MCF 10A (cell line): ENCODE results near the gene UNC79. TPM values are rescaled to one million over a fixed set of nuclear protein-coding genes. Genes with fewer than 3 reads are reported as not detected.
A peak's percentile ranks its signal among the peaks of the same experiment; 100 is the strongest.

Experiments used
- BruUV-seq: library from RNA; stranded (reverse); fragments of 400-500 nt; replicated peaks from 2 replicates; lab custom pipeline; 2021; lab: Mats Ljungman, UMichigan
- CTCF ChIA-PET: fragments of 300-600 bp; sonication (Branson Sonifier 250); formaldehyde crosslinking; extraction: SDS; loops from one replicate; lab custom pipeline; 2021; ENCODE audit warnings: antibody characterized with exemption, inconsistent platforms; lab: Yijun Ruan, JAX
- POLR2A ChIA-PET: fragments of 300-600, 350-650 bp; sonication (Branson Sonifier 250); formaldehyde crosslinking; extraction: SDS; loops from one replicate; lab custom pipeline; 2020; ENCODE audit warnings: antibody characterized with exemption, inconsistent platforms; lab: Yijun Ruan, JAX
- DNase-seq: peaks from one replicate; pipeline ENCODE4 v3.0.0-alpha.2; 2018; ENCODE audit not compliant: unreplicated experiment
- H3K27ac Mint-ChIP-seq: one replicate; pipeline ENCODE4 v1.8.0; 2022; ENCODE audit warnings: mild to moderate bottlenecking, low read depth, mixed read lengths; ENCODE audit not compliant: unreplicated experiment
- H3K27me3 Mint-ChIP-seq: one replicate; pipeline ENCODE4 v1.8.0; 2022; ENCODE audit warnings: mixed read lengths; ENCODE audit not compliant: insufficient read depth, unreplicated experiment
- H3K36me3 Mint-ChIP-seq: one replicate; pipeline ENCODE4 v1.8.0; 2022; ENCODE audit warnings: mild to moderate bottlenecking, moderate library complexity, mixed read lengths; ENCODE audit not compliant: insufficient read depth, unreplicated experiment
- H3K4me1 Mint-ChIP-seq: one replicate; pipeline ENCODE4 v1.8.0; 2022; ENCODE audit warnings: mixed read lengths; ENCODE audit not compliant: insufficient read depth, unreplicated experiment
- H3K4me3 Mint-ChIP-seq: one replicate; pipeline ENCODE4 v1.8.0; 2022; ENCODE audit warnings: mild to moderate bottlenecking, moderate library complexity, mixed read lengths; ENCODE audit not compliant: unreplicated experiment
- H3K9me3 Mint-ChIP-seq: one replicate; pipeline ENCODE4 v1.8.0; 2022; ENCODE audit warnings: mixed read lengths; ENCODE audit not compliant: unreplicated experiment
- intact Hi-C: fragments of 100-400 bp; cut with micrococcal nuclease; formaldehyde crosslinking; loops from 2 replicates; pipeline ENCODE4 v1.14.1; 2022
- total RNA-seq: library from RNA; stranded (reverse); gene quantifications from 2 replicates; pipeline ENCODE4 v1.2.3, GENCODE V29; 2022
- TF ChIP-seq, protein P1 (sequence below): fragments of 200-600 bp; IDR thresholded peaks from one replicate; pipeline ENCODE4 v1.8.0; 2022; ENCODE audit warnings: antibody characterized with exemption, mild to moderate bottlenecking; ENCODE audit not compliant: unreplicated experiment

Gene UNC79
- total RNA-seq, 1 experiment from 2014 or later: 0.05 TPM

GRCh38 chr14:93734086-93734822, 303.5 kb downstream of the UNC79 start:
- Mint-ChIP-seq H3K27ac (no peak overlapping the region), H3K36me3 (no peaks in the 10 kb centered on the region), H3K4me1 (peaks cover 11% of the 10 kb centered on the region), H3K4me3 (no peak overlapping the region), H3K9me3 (no peaks in the 10 kb centered on the region), H3K27me3 (peaks cover 16% of the 10 kb centered on the region)
- POLR2A ChIA-PET: interaction anchor here (0.5 to 0.6 kb wide), 2 partner anchors 507 to 524 kb away, joined by 3 read pairs; no protein-coding TSS in a partner anchor
- DNase-seq: peak; percentile 18
- CTCF ChIA-PET: no interaction called here
- TF ChIP-seq, protein P1, sequence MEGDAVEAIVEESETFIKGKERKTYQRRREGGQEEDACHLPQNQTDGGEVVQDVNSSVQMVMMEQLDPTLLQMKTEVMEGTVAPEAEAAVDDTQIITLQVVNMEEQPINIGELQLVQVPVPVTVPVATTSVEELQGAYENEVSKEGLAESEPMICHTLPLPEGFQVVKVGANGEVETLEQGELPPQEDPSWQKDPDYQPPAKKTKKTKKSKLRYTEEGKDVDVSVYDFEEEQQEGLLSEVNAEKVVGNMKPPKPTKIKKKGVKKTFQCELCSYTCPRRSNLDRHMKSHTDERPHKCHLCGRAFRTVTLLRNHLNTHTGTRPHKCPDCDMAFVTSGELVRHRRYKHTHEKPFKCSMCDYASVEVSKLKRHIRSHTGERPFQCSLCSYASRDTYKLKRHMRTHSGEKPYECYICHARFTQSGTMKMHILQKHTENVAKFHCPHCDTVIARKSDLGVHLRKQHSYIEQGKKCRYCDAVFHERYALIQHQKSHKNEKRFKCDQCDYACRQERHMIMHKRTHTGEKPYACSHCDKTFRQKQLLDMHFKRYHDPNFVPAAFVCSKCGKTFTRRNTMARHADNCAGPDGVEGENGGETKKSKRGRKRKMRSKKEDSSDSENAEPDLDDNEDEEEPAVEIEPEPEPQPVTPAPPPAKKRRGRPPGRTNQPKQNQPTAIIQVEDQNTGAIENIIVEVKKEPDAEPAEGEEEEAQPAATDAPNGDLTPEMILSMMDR: no peak
- BruUV-seq: no TSS peak
- intact Hi-C loops: no loop called here

GRCh38 chr14:93735206-93735605, 304.5 kb downstream of the UNC79 start:
- ChIA-PET POLR2A (interaction anchor here (0.6 kb wide), 1 partner anchor 525 kb away, joined by 3 read pairs; no protein-coding TSS in a partner anchor), CTCF (no interaction called here)
- TF ChIP-seq, protein P1: no peak
- intact Hi-C loops: no loop called here
- peaks cover 2% of the 10 kb centered on the region for H3K4me1 Mint-ChIP-seq
- no TSS peak for BruUV-seq
- no peak overlapping the region for H3K27ac Mint-ChIP-seq
- peaks cover 22% of the 10 kb centered on the region for H3K27me3 Mint-ChIP-seq
- H3K4me3 Mint-ChIP-seq: no peak overlapping the region
- no peaks in the 10 kb centered on the region for H3K36me3 Mint-ChIP-seq
- H3K9me3 Mint-ChIP-seq: no peaks in the 10 kb centered on the region
- no peak for DNase-seq

DNA sequence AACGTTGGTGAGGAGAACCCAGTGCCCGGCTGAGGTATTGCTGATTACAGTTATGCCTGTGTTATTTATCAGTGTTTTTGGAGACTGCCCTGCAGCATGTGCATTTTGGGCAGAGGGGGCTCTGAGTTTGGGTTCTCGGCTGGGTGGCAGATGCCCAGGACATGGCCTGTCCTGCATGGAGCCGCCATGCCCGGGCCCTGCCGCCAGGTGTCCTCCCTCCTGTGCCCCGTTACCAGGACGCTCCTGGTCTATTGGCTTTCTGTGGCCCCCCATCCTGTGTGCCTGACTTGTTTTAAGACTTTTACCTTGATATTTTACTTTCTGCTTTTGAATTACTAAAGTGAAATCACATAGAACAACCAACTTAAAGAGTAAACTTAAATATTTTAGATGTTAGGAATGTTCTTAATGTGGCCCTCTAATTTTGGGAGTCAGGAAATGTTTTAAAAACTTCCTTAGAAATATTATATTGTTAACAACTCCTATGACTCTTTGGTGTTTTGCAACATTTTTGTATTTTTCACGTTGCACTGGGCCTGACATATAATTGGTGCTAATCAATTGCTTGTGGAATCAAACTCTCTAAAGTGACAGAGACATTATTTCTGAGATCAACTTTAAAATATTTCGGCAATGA, 305.8 kb downstream of the UNC79 start:
- no peak for DNase-seq
- CTCF ChIA-PET: interaction anchor here (1.5 kb wide), 1 partner anchor 80 kb away, joined by 4 read pairs; no protein-coding TSS in a partner anchor
- H3K27me3 Mint-ChIP-seq: peaks cover 23% of the 10 kb centered on the region
- H3K4me3 Mint-ChIP-seq: no peak overlapping the region
- no TSS peak for BruUV-seq
- POLR2A ChIA-PET: no interaction called here
- no peaks in the 10 kb centered on the region for H3K9me3 Mint-ChIP-seq
- no peaks in the 10 kb centered on the region for H3K36me3 Mint-ChIP-seq
- TF ChIP-seq, protein P1: no peak
- H3K4me1 Mint-ChIP-seq: no peaks in the 10 kb centered on the region
- H3K27ac Mint-ChIP-seq: no peak overlapping the region
- intact Hi-C loops: no loop called here

DNA sequence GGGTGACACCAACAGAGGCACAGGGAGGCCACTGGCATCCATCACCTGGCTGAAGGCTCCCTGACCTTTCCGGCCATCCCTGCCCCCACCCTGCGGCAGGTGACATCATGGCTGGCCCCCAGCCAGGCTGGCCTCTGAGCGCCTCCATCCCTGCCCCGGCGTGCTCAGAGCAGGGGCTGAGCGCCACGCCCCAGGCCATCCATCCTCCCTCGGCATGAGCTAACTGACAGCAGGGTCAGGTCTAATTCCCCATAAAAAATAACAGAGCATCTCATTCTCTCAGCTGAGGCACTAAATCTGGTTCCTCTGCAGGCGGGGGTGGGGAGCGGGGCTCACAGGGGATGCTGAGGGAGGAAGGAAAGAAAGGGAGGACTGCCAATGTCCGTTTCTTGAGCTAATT, 306.9 kb downstream of the UNC79 start:
- H3K27ac Mint-ChIP-seq: no peak overlapping the region
- H3K36me3 Mint-ChIP-seq: no peaks in the 10 kb centered on the region
- no peak for DNase-seq
- no TSS peak for BruUV-seq
- H3K9me3 Mint-ChIP-seq: no peaks in the 10 kb centered on the region
- CTCF ChIA-PET: no interaction called here
- intact Hi-C loops: no loop called here
- POLR2A ChIA-PET: no interaction called here
- TF ChIP-seq, protein P1: no peak
- peaks cover 31% of the 10 kb centered on the region for H3K27me3 Mint-ChIP-seq
- H3K4me3 Mint-ChIP-seq: no peak overlapping the region
- H3K4me1 Mint-ChIP-seq: no peaks in the 10 kb centered on the region
